Measurements from ENCODE around the gene SLC22A7.
"Not testable (repeated sequence)": the region's sequence is repeated elsewhere in the genome, so short reads cannot be mapped to it uniquely, and the experiment has no call there.

Gene SLC22A7

GRCh38 chr6:43334466-43335095 is 36.5 kb downstream of the SLC22A7 start:
- peak; percentile 50 for DNase-seq (ENCODE audit: low spot score)

GRCh38 chr6:43335469-43335868 is 37.4 kb downstream of the SLC22A7 start:
- no peak for DNase-seq (ENCODE audit: low spot score)

GRCh38 chr6:43336382-43336781 is 38.3 kb downstream of the SLC22A7 start:
- no peak for DNase-seq (ENCODE audit: low spot score)

- no peak for DNase-seq (ENCODE audit: low spot score)
Measured at GRCh38 chr6:43338243-43338642, 40.2 kb downstream of the SLC22A7 start.

GRCh38 chr6:43339168-43339567 is 41.1 kb downstream of the SLC22A7 start:
- DNase-seq (ENCODE audit: low spot score) = no peak

- DNase-seq (ENCODE audit: low spot score) = not testable (repeated sequence)
Measured at GRCh38 chr6:43346243-43346642, 48.2 kb downstream of the SLC22A7 start.

- no peak for DNase-seq (ENCODE audit: low spot score)
Measured at GRCh38 chr6:43347021-43347420, 49.0 kb downstream of the SLC22A7 start.

GRCh38 chr6:43347444-43347843 is 49.4 kb downstream of the SLC22A7 start:
- no peak for DNase-seq (ENCODE audit: low spot score)

GRCh38 chr6:43351951-43352350 is 53.9 kb downstream of the SLC22A7 start:
- not testable (repeated sequence) for DNase-seq (ENCODE audit: low spot score)

Small RNA genes lying within 50 kb of the gene (small RNA-seq; reads per million reads assigned to genes)
- 0 reads per million in 2 experiments for gene RPL12P47
